ENCODE results near the gene OGFOD3.
"Not testable (repeated sequence)": the region's sequence is repeated elsewhere in the genome, so short reads cannot be mapped to it uniquely, and the experiment has no call there.

Gene OGFOD3

GRCh38 chr17:82371333-82372248 is 46.8 kb downstream of the OGFOD3 start, which contains the start of gene UTS2R:
Gene UTS2R, plus strand, starts transcription at chr17:82371765. Its CDS starts 2,560 bp downstream, at chr17:82374325.
- DNase-seq, result peak; percentile 20

DNA sequence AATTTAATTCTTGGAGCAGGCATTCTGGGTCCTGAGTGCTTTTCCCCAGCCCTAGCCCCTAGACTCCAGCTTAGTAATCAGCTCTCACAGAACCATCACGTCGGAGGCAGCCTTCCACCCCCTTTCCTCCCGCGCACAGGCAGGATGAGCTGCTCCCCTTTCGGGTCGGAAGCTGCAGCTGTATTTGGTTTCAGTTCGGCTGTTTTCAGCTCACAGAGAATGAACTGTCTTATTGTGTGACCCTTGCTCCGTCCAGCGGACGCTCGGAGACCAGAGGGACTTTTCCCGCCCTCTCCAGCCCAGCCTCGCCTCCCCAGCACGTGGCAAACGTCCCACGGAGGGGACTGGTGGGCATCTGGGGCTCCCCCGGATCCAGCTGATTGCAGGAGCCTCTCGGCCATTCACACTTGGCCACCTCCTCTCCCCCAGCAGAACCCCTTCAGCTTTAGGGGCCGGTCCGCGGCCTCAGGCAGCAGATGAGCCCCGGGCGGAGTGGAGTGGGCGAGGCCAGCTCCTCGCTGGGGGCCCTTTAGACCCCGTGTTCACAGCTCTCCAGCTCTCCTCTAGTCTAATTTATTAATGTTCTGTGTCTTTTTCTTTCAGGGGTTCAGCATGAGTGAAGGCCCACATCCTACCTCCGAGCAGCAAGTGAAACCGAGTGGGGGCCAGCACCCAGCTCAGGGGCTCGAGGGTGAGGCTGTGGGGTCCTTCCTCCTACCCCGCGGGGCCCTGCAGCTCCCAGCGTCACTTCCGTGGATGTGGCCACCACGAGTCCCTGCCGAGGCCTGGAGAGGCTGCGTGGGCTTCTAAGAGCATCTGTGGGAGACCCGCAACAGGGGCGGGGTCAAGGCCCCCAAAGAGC is 47.7 kb downstream of the OGFOD3 start:
- DNase-seq, result no peak

GRCh38 chr17:82369211-82369610 is 49.2 kb downstream of the OGFOD3 start:
- DNase-seq, result no peak

DNA sequence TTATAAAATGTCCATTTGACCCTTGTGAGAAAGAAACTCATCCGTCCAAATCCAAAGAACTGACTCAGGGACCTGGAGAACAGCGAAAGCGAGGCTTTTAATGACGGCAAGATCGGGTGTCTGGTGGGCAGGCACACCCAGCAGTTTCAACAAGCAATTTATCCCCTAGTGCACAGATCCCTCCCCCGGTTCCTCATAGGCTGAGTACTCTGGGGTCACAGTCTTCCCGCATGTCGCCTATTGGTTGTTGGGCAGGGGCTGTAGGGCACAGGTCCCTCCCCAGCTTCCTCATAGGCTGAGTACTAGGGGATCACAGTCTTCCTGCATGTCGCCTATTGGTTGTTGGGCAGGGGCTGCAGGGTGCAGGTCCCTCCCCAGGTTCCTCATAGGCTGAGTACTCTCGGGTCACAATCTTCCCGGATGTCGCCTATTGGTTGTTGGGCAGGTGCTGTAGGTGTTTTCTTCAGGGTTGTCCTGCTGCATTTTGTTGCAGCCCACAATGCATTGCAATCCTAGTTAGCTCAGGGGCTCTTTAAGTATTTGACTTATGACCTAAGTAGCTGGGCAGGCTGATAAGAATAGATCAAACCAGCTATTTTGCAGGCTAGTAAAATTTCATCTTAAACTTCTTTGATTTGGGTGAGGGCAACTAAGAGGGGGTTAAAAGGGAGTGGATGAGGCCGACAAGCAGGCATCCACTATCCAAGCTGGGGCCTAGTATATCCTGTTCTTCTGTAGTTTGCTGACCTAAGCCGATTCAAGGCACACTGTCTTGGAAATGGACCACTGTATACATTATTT is 50.5 kb downstream of the OGFOD3 start:
- peak; percentile 15 for DNase-seq

DNA sequence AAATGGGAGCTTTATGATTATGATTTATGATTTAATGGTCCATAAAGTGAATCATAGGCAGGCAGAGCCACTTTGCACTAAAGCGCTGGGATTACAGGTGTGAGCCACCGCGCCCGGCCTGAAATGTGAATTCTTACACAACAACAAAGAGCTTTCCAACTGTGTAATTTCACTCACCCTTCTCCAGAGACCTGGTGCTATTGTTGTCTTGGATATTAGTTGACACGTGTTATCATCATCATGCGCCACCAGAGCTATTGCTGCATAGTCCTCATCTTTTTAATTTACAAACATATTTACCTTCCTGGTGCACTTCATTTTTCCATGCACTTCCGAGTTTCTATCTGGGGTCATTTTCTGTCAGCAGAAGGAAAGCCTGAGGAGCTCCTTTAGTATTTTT is 51.6 kb downstream of the OGFOD3 start:
- DNase-seq, result no peak

DNA sequence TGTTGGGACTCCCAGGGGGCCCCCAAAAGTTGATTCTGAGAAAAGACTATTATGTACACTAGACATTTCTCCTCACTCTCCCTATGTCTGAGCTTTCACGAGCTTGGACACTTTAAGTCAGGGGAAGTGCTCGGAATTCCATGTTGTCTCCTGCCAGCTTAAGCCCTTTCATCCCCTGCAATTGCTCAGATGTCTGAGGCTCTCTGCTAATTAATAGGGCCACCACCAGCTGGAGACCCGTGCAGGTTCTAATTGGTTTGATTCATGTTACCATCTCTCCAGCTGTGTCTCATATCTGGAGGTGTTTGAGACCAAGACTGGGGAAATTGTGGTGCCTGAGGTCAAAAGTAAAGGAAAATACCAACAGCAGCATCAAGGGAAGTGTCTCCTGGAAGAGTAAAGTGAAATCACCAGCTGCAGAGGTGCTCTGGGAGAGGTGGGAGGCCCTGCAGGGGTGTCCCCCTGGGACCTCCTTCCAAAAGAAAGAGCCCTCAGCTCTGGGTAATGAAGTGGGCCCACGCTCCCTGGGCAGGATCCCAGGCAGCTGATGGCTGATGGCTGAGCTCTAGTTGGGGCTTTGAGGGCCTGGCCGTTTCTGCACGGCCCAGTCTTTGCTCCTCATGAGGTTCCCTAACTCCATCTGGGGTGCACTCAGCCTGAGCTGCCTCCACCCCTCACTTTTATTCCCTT is 52.6 kb downstream of the OGFOD3 start:
- peak; percentile 35 for DNase-seq

DNA sequence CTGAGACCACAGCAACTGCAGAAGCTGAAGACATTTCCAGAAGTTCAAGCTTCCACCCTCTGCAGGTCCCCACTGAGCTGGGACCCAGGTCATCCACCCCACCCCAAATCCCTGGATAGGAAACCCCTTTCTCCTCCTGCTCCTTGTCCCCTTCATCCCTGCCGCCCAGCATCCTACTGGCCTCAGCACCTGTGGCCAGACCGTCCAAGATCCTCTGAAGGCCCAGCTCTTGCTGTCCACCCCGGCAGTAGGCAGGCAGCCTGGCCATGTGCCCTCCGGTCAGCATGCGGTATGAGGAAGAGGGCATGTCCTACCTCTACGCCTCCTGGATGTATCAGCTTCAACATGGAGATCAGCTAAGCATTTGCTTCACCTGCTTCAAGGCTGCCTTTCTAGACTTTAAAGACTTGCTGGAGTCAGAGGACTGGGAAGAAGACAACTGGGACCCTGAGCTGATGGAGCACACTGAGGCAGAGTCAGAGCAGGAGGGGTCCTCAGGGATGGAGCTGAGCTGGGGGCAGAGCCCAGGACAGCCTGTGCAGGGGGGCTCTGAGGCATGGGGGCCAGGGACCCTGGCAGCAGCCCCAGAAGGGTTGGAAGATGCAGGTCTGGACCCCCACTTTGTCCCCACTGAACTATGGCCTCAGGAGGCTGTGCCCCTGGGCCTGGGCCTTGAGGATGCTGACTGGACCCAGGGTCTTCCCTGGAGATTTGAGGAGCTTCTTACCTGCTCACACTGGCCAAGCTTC is 56.3 kb downstream of the OGFOD3 start:
- no peak for DNase-seq

GRCh38 chr17:82359451-82360074 is 58.8 kb downstream of the OGFOD3 start:
- not testable (repeated sequence) for DNase-seq

DNA sequence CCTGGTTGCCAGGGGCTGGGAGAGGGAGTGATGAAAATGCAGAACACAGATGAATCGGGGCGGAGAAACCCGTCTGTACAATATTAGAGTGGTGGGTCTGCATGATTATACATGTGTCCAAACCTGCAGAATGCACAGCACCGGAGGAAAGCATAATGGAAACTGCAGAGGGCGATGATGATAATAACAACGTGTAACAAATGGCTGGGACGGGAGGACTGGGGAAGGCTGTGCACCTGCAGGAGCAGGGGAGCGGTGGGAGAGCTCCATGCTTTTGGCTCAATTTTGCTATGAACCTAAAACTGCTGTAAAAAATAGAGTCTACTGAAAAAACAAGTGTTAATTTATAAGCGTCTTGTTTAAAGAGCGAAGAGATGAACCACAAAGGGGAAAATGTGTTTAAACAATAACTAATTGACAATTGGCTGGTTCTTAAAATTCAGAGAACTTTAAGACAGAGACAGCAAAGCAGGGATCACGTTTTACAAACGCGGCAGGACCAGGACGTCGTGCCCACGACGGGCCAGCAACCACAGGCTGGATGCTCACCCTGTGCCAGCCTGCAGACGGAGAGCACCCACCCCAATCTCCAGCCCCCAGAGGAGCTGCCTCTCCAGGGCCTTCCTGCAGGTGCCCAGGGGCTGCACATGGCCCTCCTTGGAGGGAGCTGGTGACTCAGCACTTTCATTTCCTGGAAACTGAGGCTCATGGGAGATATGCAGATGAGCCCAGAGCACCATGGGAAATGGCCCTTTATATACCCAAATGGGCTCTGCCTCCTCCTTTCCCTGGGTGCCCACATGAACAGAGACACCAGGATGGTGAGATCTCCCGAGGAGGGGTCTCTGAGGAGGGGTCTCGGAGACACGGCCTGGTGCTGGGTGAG is 59.7 kb downstream of the OGFOD3 start, which contains the start of gene TEX19:
TEX19 (plus strand) TSS at position 783 of the 886 bp plus-strand sequence. CDS start 2,904 bp downstream, outside the sequence.
- DNase-seq, result peak; percentile 18

DNA sequence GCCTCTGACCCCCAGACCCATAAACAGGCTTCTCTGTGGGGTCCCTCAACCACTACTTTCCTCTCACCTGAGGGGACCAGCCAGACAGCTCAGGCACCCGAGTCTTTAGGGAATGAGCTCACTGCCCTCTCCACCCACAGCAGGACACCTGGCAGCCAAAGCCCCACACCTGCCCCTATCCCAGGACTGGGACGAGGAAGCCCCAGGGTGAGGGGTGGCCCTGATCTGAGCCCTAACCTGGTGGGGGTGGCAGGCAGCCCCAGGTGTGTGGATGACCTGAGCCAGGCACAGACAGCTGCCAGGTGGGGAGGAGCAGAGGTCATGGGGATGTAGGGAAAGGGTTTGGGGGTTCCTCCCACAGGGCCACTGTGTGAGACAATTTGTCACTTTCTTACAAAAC is 61.0 kb downstream of the OGFOD3 start:
- DNase-seq, result no peak

- no peak for DNase-seq
These were observed 61.5 kb downstream of the OGFOD3 start for GRCh38 chr17:82356845-82357355.

DNA sequence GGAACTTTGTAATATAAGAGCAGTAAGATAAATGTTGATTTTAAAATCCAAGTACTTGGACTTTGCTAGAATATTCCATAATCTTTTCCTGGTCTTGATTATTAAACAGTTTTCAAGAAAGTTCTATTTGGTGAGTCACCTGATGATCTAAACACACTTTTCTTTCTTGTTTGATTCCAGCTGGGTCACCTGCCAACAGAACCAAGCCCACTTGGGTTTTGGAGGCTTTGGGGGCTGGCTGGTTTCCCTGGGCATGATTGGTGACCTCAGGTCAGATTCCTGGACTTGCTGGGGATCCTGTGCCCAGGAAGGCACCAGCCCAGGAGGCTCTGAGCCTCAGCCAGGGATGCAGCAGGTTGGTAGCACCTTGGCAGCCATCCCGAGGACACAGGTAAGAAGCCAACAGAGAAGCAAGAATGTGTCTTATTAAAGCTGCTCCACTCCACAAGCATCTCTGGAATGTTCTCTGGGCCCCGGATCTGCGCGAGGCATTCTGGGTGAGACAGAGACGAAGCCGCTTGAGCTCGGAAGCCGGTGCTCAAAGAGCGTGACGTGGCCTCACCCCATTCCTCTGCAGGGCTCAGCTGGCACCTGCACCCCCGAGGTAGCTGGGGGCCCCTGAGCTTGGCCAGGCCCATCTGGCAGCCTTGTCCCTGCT is 62.5 kb downstream of the OGFOD3 start:
- DNase-seq, result no peak

DNA sequence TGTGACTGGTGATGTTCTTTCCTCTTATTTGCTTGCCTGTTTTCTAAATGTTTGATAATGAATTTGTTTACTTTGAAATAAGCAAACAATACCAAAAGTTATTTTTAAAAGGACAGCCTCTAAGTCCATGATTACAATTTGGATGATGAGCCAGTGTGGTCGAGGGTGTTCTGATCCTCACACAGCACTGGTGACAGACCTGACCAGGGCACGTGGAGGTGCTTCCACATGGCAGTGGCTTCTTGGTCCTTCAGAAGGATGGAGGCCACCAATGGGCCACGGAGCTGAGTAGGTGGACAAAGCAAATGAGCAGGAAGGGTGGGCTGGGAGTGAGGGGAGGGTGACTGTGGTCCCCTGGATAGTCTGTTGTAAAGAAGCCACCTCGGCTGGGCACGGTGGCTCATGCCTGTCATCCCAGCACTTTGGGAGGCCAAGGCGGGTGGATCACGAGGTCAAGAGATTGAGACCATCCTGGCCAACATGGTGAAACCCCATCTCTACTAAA is 63.5 kb downstream of the OGFOD3 start:
- no peak for DNase-seq

GRCh38 chr17:82353484-82353883 is 64.9 kb downstream of the OGFOD3 start:
- DNase-seq, result no peak

DNA sequence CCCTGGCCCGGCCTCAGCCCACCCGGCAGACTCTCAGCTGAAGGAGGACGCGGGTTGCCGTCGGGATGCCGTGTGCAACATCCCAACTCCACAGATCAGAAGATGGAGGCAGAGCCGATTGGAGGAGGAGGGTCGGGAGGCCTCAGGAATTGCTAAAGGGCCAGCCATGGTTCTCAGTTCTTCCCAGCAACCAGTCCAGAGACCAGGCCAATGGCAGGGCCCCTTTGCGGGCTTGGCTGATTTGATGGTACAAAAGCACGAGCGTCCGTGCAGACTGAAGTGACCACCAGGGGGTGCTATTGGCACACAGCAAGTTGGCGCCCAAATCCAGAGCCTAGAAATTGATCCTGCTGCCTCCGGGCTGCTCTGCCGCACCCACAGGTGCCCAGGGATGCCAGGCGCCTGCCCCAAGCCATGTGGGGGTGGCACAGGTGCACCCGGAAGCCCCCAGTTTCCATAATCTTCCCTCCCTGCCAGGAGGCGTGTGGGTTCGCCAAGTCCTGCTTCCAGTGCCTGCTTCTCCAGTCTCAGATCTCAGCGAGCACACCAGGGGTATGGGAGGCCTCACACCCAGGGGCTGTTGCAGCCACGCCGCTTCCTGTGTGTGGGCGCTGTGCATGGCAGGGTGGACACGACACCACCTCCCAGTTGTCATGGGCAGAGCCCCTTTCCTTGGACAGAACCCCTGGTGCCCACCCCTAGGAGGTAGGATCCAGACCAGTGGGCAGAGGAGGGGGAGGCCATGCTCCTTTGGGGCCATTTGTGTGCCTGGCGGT is 66.5 kb downstream of the OGFOD3 start:
- DNase-seq, result peak; percentile 69

GRCh38 chr17:82351254-82351712 is 67.1 kb downstream of the OGFOD3 start:
- DNase-seq, result no peak

DNA sequence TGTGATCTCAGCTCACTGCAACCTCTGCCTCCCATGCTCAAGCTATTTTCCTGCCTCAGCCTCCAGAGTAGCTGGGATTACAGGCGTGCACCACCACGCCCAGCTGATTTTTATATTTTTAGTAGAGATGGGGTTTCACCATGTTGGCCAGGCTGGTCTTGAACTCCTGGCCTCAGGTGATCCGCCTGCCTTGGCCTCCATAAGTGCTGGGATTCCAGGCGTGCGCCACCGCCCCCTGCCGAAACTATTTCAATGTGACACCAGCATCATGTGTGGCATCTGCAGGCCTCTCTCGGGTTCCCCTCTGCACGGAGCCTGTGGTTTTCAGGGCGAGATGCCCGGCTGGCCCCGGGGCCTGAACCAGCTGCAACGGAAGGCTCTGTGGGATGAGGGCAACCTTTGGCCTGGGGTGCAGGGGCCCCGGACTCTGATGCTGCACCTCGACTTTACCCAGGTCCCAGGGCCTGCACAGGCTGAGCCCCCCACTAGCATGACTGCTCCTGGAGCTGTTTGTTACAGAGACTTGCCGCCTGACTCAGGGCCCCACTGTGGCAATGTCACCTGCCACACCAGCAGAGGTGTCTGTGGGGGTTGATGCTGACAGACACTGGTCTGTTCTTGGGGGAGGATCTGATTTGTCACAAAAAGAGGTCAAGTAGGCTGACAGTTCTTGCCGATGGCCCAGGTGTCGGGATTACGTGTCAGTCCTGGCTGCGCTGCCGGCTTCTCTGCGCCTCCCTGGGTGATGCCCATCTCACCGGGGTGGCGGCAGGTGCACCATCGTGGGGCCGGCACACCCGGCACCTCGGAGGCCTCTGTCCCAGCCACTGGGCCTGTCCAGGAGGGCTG is 68.0 kb downstream of the OGFOD3 start:
- no peak for DNase-seq

Data from NCI-H2171 (cell line).